GM19463 (cell line): Measurements from ENCODE around the gene EGFR.
"Not testable (repeated sequence)": the region's sequence is repeated elsewhere in the genome, so short reads cannot be mapped to it uniquely, and the experiment has no call there.

Source experiments
- ATAC-seq: cut with Tn5 transposase; IDR thresholded peaks from one replicate; pipeline ENCODE4 v1.9.1; 2021; ENCODE audit warnings: mild to moderate bottlenecking, moderate library complexity; ENCODE audit not compliant: unreplicated experiment

EGFR gene

DNA sequence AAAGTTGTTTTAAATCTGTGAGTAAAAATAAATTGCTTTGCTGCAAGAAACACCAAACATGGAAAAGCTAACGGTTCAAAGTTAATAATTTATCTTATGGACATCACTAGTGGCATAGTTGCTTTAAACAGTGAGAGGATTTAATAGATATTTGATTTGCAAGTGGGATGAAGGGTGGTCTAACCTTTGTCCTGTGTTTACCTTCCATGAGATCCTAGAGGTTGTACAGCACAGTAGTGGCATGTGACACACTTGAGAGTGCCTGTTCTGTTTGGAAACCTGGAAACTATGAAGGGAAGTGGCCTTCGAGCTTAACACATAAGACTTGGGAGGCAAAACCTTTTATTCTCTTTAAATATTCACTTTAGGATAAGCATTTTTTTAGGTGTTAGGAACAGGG, 16.0 kb downstream of the EGFR start:
- ATAC-seq = no peak

DNA sequence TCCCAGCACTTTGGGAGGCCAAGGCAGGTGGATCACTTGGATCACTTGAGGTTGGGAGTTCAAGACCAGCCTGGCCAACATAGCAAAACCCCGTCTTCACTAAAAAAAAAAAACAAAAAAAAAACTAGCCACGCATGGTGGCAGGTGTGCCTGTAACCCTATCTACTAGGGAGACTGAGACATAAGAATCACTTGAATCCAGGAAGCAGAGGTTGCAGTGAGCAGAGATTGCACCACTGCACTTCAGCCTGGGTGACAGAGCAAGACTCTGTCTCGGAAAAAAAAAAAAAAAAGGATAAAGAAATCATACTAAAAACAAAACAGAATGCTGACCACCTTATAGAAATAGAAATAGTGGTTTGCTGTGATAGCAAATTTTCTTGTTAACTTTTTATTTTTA, 16.6 kb downstream of the EGFR start:
- not testable (repeated sequence) for ATAC-seq

DNA sequence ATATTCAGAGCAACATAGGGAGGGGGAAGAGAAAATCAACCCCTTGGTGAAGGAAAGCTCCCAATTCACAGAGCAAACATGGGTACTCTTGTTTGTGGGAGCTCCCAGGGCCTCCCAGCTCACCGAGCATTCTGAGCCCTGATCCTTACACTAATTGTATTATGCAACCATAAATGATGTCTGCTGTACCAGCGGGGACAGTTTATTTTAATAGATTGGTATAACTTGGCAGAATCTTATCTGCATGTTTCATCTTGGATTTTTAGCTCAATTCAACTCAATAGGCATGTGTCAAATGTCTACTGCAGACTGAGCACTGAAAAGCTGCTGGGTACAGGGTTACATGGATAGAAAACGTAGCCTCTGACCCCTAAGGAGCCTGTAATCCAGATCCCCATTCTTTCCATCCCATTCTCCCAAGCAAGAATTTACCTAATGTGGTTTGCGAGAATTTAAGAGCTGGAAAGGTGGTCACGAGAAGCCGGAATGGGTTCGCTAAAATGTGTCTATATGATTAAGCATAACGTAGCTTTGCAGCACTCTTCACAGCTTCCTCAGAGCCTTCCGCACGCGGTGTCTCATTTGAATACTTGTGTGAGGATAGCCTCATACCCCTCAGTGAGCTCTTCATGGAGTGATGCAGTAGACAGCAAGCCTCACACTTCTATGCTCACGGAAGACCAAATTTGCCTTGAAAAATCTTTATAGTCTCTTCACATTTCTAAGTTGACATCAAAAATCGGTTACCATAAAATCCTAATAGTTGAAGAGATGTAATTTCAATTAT, 18.3 kb downstream of the EGFR start:
- ATAC-seq = no peak

DNA sequence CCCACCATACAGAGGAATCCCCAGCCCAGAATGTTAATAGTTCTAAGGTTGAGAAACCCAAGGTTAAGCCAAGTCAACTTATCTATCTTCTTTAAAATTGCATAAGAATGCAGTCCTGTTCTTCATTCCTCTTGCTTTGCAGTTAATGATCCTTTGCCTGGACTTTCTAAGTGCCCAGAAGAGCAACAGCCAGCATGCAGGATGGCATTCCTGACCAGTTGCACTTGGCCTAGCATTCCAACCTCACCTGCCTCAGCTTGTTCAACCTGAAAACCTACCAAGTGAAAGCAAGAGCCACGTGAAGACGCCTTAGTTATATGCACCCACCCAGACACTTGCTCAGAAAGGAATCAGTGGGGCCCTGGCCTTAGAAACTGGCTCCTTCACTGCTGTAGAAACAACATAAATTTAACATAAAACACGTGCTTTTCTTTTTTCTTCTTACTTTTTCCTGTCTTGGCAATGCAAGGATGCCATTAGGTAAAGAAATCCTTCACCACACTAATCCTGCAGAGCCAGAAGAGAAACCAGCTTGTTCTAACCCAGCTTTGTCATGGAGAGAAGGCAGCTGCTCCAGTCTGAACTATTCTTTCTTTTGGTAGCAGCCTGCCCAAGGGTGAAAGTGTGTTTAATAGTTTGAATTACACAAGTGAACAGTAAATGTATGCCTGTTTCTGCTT, 25.0 kb downstream of the EGFR start:
- ATAC-seq = no peak

DNA sequence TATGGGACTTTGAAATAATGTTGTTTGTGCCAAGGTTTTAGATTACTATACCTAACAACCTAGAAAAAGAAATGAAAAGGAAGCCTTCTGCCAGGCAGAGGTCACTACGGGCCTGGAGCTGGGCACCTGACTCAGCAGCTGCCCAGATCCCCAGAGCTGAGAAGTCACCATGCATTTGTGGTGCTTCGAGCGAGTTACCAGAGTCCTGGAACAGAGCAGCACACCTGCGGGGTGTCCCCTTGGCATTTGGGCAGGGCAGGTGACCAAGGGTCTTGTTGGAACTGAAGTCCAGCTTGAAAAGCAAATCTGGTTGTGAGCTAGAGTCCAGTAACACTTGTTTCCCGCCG, 25.5 kb downstream of the EGFR start:
- ATAC-seq = no peak

DNA sequence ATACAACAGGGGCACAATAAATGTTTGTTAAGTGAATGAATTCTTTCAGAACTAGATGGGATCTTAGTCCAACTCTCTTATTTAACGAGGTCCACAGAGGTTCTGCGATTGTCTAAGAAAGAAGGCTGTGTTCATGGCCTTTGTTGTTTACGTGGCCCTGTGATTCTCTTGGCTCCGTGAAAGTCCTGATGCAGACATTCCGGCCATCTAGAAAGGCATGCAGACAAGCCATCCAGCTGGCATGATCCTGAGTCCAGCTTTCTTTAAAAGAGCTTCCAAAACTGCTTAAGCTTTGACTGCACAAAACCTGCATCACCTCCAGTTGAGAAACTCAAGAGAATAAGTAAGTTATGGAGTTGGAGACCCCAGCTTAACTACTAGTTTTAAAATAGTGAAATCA, 26.0 kb downstream of the EGFR start:
- no peak for ATAC-seq

DNA sequence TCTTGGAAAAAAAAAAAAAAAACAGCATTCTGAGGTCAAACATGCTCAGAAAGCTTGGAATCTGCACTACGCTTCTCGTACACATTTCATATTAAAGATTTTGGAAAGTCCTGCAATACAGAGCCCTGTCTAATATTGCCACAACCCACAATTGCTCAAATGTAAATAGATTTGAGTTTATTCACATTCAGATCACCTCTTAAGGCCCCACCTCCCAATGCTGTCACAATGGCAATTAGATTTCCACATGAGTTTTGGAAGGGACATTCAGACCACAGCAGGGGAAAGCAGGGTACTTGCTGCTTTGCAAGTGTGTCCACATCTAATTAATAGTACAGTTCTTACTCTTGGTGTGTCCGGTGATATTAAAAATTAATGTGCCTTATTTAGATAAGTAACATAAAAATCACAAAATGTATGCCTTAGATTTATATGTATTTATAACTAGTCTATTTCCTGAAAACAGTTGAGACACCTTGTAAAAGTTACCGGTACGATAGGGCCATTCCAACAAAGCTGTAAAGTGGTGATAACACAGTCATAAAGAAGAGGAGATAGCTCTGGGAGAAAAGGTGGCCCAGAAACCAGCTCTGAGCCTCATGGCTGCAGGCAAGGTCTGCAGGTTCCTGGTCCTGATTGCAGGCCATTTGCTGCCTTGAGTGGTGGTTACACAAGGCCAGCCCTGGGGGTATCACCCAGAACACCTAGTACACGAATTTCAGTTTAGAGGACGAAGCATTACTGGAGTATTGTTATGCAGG, 27.9 kb downstream of the EGFR start:
- ATAC-seq = no peak

DNA sequence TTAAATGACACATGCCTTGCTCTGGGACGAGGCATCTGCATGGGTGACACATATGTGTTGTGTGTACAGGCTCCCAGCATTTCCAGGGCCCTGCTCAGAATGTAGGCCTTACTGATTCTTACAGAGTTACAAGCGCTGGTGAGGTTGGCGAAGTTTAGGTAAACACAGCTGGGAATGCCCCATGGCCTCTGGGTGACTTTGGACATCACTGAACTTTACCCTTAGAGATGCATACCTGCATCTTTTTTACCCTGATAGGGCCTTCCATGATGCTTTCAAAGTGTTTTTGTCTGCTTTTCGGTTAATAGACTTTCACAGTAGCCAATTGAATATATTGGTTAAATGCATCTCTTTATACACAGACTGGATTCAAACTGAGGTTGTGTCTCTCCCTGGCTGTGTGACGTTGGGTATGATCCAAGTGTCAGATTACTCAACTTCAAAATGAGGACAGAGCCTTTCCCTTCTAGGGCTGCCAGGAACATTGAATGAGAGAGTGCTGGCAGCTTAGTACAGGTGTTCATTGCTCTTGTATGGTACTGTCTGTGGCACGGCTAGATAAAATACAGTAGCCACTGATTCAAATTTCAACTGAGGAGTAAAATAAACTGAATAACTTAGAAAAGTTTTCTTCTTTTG, 29.5 kb downstream of the EGFR start:
- no peak for ATAC-seq

DNA sequence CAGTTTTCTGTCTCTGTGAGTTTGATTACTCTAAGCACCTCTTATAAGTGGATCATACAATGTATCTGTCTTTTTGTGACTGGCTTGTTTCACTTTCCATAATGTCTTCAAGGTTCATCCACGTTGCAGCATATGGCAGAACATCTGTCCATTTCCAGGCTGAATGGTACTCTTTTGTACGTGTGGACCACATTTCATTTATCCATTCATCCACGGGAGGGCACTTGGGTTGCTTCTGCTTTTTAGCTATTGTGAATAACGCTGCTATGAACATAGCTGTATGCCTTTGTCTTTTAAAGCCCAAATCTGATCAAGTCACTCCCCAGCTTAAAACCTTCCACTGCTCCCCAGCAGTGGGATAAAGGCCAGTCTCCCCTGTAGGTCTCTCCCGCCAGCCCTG, 31.5 kb downstream of the EGFR start:
- no peak for ATAC-seq

DNA sequence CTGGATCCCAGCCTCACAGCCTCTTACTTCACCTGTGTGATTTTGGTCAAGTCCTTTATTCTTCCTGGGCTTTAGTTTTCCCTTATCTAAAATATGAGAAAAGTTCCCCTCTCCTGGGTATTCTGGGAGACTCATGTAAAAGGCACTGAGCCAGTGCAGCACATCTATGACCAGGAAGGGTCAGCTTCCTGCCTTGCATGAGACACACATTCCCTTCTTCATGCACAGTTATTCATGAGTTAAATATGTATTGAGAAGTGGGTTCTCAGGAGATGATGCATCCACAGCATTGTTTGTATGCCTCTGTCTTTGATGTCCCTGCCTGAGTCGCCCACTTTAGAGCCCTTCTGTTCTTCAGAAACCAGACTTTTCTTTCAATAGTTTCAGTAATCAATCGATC, 33.3 kb downstream of the EGFR start:
- no peak for ATAC-seq

DNA sequence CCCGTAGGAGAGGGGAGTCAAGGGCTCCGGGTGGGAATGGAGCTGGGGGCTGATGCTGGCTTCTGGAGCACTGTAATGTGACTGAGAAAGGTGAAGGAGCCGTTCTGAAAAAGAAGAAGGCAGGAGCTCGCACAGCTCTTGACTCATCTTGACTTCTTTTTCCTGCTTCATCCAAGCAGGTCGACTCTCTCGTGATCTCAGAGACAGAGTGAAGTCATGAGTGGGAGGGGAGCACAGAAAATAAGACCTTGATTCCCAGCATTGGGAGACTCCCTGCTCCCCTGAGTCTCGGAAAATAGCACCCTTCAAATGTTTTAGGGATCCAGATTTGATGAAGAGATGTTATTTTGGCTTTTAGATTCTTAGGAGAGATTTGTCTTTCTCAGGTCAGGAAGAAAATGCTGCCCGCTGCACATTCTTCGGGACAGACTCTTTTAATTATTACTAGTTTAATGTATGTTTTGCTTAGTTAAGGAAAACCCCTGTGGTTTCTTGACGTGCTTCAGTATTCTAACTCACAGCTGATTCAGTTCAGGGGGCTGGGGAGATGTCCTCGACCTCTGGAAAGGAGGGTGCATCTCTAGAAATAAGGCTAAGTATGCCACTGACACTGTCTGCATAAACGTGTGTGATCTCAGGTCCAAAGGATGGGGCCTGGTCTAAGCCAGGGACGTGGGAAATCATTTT, 34.1 kb downstream of the EGFR start:
- peak; percentile 39 for ATAC-seq

DNA sequence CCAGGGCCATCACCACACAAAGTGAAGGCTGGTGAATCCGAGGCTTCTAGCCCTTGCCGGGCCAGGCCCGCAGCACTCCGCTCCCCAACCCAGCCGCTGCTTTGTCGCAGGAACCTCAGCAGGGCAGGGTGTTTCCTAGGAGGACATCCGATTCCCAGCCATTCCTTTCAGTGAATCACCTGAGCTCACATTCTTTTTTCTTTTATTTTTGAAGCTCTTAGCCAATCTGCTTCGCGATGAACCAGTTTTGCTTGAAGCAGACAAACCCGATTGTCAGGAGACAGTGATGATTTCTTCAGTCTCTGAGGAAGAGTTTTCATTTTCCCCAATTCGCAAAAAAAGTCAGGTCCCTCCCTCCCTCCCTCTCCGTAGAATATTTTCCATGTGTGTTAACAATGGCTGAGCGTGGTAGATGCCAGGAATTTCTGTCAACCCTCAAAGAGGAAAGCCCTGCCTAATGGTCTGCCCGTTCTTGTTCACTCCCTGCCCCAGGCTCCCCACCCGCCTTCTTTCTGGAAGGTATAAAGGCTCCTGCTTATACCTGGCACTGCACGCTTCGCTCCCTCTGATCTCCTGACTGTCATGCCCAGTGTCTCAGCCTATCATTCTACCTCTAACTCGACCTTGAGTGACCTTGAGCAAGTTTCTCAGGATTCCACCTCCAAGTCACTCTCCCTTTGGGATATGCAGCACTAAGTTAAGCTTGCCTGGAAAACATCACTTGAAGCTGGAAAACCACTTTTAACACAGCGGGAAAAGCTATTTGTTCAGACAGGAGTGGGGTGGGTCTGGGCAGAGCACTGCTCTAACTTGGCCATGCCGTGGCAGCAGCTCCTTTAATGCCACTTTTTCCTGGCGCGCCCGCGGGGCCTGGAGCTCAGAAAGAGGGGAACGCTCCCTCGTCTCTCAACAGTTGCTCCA, 35.1 kb downstream of the EGFR start:
- ATAC-seq = no peak

DNA sequence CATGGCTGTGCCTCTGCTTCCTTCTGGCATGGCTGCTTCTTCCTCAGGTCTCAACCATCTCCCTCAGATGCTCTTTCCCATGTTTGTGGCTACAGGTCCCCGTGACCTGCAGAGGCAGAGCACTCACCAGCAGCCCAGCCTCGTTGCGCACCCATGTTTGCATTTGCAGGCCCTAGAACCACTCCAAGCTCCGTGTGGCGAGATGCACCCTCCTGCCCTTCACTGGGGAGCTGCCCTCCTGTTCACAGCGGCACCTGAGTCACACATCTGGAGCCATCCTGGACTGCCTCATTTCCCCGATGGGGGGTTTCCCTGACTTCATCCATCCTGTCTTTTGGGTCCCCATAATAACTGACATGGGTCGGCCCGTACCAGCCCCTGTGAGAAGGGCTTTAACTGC, 35.9 kb downstream of the EGFR start:
- no peak for ATAC-seq

DNA sequence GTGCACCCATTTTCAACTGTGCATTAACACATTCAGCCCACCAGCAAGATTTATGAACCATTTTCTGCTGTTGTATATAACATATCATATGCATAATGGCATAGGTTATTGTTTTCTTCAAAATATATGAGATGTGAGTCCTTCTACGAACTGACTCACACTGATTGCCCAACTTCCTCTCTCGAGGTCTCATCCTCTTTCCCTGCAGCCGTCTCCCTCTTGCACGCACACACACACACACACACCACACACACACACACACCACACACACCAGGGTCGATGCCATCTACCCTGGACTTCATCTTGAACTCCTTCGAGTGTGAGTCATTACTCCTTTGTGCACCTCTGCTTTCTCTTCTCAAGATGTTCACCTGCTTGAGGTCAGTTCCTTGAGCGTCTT, 36.7 kb downstream of the EGFR start:
- ATAC-seq = no peak

DNA sequence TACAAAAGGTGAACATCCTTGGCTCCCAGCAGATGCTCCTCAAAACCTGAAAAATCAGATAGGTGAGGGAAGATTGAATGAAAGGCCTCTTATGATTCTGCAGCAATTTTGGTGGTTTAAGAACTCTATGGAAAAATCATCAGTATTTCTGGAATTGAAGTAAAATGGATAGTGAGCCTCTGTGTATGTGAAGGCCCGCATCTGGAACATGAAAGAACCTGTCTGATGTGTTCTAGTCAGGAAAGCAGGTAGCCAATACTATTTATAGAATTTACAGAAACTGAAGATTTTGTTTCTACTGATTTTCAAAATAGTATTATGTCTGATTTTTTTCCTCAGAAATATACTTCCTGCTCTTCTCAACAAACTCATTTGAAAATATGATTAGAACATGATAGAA, 37.3 kb downstream of the EGFR start:
- no peak for ATAC-seq

DNA sequence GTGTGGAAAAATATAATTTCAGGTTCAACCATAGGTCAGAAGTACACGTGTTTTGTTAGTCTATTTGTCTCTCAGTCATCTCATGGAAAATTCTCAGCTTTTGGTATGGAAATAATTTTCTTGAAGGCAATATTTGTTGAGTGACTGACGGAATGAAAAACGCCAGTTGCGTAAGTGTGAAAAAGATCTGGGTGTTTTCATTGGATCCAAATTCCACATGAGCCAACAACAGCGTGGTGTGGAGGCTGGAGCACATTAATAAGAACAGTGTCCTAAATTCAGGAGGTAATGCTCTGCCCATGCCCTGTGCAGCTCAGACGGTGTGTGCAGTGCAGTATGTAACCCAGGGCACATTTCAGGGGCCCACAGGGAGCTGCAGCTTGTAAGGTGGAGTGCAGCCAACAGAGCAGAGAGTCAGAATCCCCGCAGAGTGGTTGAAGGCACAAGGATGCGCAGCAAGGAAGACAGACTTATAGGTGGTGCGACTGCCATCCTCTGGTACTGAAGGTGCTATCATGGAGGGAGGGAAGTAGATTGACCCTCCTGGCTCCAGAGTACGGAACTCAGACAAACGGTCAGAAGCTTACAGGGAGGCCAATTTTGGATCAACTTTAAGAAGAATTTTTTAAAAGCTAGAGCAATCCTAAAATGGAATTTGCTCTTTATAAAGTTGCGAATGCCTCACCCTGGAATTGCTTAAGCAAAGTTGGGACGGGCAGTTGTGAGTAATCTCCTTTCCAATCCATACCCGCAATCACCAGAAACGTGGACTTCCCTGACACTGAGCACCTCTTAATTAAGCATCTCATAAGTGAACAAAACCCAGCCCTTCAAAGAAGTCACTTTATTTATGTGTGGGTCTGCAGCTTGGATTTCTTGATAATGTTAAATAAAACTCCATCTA, 38.0 kb downstream of the EGFR start:
- ATAC-seq = no peak

DNA sequence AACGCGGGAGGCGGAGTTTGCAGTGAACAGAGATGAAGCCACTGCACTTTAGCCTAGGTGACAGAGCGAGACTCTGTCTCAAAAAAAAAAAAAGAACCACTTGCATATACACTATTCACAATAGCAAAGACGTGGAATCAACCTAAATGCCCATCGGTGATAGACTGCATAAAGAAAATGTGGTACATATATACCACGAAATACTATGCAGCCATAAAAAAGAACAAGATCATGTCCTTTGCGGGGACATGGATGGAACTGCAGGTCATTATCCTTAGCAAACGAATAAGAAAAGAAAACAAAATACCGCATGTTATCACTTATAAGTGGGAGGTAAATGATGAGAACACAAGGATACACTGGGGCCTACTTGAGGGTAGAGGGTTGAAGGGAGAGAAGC, 39.5 kb downstream of the EGFR start:
- no peak for ATAC-seq

DNA sequence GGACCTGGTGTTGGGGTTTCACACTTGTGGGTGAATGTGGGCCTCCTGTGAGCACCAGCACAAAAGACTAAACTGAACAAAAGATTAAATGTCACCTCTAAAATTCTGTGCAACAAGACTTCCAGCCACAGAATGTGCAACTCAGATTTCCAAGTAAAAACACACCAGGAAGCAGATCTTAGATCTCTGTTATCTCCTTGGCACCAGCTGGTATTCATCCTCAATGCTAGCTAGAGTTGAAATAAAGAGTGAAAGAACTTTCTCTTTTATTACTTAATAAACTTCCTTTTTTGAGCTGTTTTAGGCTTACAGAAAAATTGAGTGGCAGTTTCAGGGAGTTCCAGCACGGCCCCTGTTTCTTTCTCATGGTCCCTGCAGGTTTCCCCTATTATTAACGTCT, 40.2 kb downstream of the EGFR start:
- ATAC-seq = no peak

DNA sequence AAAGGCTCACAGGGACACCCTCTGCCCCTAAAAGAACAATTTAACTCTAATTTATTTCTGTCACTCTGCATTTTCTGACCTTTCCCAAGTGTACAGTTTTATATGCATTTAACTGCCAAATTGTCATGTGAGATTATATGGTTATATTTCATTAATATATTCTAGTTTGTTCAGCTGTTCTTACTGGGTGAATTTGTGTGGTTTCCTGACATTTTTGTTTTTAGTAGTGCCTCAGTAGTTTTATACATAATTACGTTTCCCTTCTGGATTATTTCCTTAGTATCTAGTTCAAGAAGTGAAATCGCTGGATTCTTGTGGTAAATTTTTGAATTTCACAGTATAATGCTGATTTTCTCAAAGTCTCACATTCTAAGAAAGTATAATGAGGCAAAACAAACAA, 41.3 kb downstream of the EGFR start:
- ATAC-seq = no peak
